Mammary epithelial cell (primary cell): ENCODE results near the gene IDI1.

Experiments used
- EZH2 ChIP-seq: IDR thresholded peaks from 2 replicates; pipeline ENCODE4 v1.6.1; 2012; ENCODE audit warnings: low read length, inconsistent platforms, borderline replicate concordance
- TF ChIP-seq, protein P1 (sequence below), 2 donors: IDR thresholded peaks in 1 of 2; conservative IDR thresholded peaks in 1 of 2; 2 replicates each; pipeline ENCODE4 v1.5.1; 2011 to 2012; ENCODE audit warnings: inconsistent platforms in 2 of 2, low read length in 2 of 2, mild to moderate bottlenecking in 2 of 2, control low read depth in 1 of 2, low read depth in 1 of 2; ENCODE audit not compliant: insufficient read depth in 1 of 2; ENCODE audit errors: extremely low read depth in 1 of 2

DNA sequence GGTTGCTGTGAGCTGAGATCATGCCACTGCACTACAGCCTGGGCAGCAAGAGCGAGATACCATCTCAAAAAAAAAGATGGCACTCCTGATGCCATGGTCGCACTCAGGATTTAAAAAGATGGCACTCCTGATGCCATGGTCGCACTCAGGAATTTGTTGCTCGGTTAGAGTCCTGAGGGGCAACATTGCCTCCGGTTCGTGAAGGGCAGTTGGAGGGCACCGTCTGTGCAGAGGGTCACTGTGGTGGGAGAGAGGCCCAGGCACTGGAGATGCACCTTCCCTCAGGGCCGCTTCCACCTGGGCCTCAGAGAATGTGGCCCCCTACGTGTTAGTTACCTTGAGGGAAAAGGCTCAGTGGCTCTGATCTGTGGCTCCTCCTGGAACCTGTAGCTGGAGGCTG lies 42.3 kb downstream of the IDI1 start:
- TF ChIP-seq, protein P1, sequence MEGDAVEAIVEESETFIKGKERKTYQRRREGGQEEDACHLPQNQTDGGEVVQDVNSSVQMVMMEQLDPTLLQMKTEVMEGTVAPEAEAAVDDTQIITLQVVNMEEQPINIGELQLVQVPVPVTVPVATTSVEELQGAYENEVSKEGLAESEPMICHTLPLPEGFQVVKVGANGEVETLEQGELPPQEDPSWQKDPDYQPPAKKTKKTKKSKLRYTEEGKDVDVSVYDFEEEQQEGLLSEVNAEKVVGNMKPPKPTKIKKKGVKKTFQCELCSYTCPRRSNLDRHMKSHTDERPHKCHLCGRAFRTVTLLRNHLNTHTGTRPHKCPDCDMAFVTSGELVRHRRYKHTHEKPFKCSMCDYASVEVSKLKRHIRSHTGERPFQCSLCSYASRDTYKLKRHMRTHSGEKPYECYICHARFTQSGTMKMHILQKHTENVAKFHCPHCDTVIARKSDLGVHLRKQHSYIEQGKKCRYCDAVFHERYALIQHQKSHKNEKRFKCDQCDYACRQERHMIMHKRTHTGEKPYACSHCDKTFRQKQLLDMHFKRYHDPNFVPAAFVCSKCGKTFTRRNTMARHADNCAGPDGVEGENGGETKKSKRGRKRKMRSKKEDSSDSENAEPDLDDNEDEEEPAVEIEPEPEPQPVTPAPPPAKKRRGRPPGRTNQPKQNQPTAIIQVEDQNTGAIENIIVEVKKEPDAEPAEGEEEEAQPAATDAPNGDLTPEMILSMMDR (conservative IDR thresholded peaks at IDR 0.05 in 1 of 2, IDR thresholded peaks at IDR 0.05 in 1 of 2; ENCODE audit: extremely low read depth in 1 of 2, insufficient read depth in 1 of 2, low read depth in 1 of 2, low read length in 2 of 2) = no peak
- TF ChIP-seq EZH2 = no peak
